Endothelial cell (in vitro differentiated cells): Measurements from ENCODE around the gene PLGRKT. TPM values are rescaled to one million over a fixed set of nuclear protein-coding genes. Genes with fewer than 3 reads are reported as not detected.

Experiments used
- DNase-seq: peaks from one replicate; pipeline ENCODE4 v3.0.0; 2021; ENCODE audit warnings: low spot score
- H3K27ac Mint-ChIP-seq: one replicate; pipeline ENCODE4 v1.8.0; 2021; ENCODE audit warnings: mixed read lengths, inconsistent platforms; ENCODE audit not compliant: unreplicated experiment
- H3K27me3 Mint-ChIP-seq: one replicate; pipeline ENCODE4 v1.8.0; 2021; ENCODE audit warnings: mild to moderate bottlenecking, moderate library complexity, mixed read lengths, inconsistent platforms; ENCODE audit not compliant: unreplicated experiment
- H3K36me3 Mint-ChIP-seq: one replicate; pipeline ENCODE4 v1.8.0; 2021; ENCODE audit warnings: mild to moderate bottlenecking, low read depth, mixed read lengths, inconsistent platforms; ENCODE audit not compliant: unreplicated experiment
- H3K4me1 Mint-ChIP-seq: one replicate; pipeline ENCODE4 v1.8.0; 2021; ENCODE audit warnings: mild to moderate bottlenecking, mixed read lengths, inconsistent platforms; ENCODE audit not compliant: unreplicated experiment
- H3K4me3 Mint-ChIP-seq: one replicate; pipeline ENCODE4 v1.8.0; 2021; ENCODE audit warnings: mild to moderate bottlenecking, mixed read lengths, inconsistent platforms; ENCODE audit not compliant: unreplicated experiment
- H3K9me3 Mint-ChIP-seq: one replicate; pipeline ENCODE4 v1.8.0; 2021; ENCODE audit warnings: mixed read lengths, inconsistent platforms; ENCODE audit not compliant: unreplicated experiment
- CTCF ChIP-seq: fragments of 200-600 bp; sonication (generic); IDR thresholded peaks from one replicate; pipeline ENCODE4 v1.5.0; 2021; ENCODE audit warnings: antibody characterized with exemption; ENCODE audit not compliant: unreplicated experiment
- total RNA-seq: library from RNA; stranded (reverse); fragmentation: NEBNext Ultra II Directional; extraction: Animal tissue kit (Norgen Biotek cat#: 25700); gene quantifications from one replicate; pipeline ENCODE4 v1.2.1, GENCODE V29; 2021; ENCODE audit not compliant: unreplicated experiment

The PLGRKT gene
- total RNA-seq, 1 donor from 2014 or later, result 4.8 TPM

DNA sequence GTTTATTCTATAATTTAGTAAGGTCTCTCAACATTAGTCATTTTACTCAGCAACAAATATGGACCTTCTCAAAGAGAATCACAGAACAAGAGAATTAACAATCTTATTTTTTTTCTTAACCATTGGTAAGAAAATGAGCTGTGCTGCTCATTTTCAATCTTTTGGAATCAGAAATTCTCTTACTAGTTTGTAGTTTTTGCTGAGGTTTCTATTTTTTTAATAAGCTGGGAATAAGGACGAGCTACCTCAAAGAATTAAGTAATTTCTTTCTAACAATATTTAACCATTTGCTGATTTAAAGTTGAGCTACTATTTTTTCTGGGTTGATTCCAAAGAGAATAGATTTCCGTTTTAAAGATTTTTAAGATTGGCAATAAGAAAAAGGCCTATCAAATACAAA, 44.2 kb downstream of the PLGRKT start:
- no peaks in the 10 kb centered on the region for H3K36me3 Mint-ChIP-seq
- peaks cover 9% of the 10 kb centered on the region for H3K4me1 Mint-ChIP-seq
- H3K27me3 Mint-ChIP-seq, result no peaks in the 10 kb centered on the region
- DNase-seq, result no peak
- H3K9me3 Mint-ChIP-seq, result no peaks in the 10 kb centered on the region
- TF ChIP-seq CTCF, result no peak
- no peak overlapping the region for H3K27ac Mint-ChIP-seq
- no peak overlapping the region for H3K4me3 Mint-ChIP-seq

GRCh38 chr9:5392285-5392684, 45.4 kb downstream of the PLGRKT start:
- peaks cover 15% of the 10 kb centered on the region for H3K4me1 Mint-ChIP-seq
- H3K9me3 Mint-ChIP-seq, result no peaks in the 10 kb centered on the region
- no peak overlapping the region for H3K4me3 Mint-ChIP-seq
- TF ChIP-seq CTCF, result no peak
- no peaks in the 10 kb centered on the region for H3K36me3 Mint-ChIP-seq
- no peaks in the 10 kb centered on the region for H3K27me3 Mint-ChIP-seq
- no peak for DNase-seq
- H3K27ac Mint-ChIP-seq, result no peak overlapping the region

GRCh38 chr9:5389109-5389732, 48.5 kb downstream of the PLGRKT start:
- peaks cover 13% of the 10 kb centered on the region for H3K4me1 Mint-ChIP-seq
- TF ChIP-seq CTCF, result no peak
- no peak overlapping the region for H3K27ac Mint-ChIP-seq
- H3K4me3 Mint-ChIP-seq, result no peak overlapping the region
- H3K27me3 Mint-ChIP-seq, result no peaks in the 10 kb centered on the region
- no peaks in the 10 kb centered on the region for H3K9me3 Mint-ChIP-seq
- H3K36me3 Mint-ChIP-seq, result no peaks in the 10 kb centered on the region
- DNase-seq, result no peak

DNA sequence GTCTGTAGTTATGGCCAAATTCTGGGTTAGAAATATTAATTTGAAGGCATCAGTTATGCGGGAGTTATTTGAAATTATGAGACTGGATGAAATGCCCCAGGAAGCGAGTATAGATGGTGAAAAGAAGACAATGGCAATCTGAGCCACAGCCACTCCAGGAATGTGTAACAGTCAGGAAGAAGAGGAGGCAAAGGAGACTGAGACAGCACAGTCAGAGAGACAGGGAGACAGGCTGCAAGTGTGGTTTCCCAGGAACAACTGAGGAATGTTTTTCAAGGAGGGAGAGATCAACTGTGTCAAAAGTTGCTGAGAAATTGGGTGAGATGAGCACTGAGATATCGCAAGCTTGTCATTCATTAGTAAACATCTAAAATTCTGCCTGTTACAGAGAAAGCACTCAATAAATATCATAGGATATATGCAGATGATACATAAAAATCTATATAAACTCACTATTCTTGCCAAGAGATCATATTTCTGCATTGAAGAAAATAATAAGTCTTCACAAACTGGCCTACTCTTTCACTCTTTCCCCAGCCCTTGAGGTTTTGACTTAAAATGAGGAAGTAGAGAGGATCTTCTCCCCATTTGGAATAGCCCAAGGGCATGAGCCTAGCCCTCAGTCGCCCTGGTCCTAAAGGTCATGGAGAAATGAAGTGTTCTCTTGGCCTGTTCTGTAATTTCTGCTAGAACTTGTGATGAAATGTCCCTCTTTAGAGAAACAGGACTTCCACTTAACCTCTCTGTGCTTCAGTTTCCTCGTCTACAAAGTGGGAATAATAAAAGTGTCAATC, 49.5 kb downstream of the PLGRKT start:
- Mint-ChIP-seq H3K4me3 (no peak overlapping the region), H3K4me1 (peaks cover 6% of the 10 kb centered on the region), H3K36me3 (no peaks in the 10 kb centered on the region), H3K27me3 (no peaks in the 10 kb centered on the region), H3K9me3 (no peaks in the 10 kb centered on the region), H3K27ac (no peak overlapping the region)
- DNase-seq, result no peak
- no peak for TF ChIP-seq CTCF

GRCh38 chr9:5384436-5384835, 53.3 kb downstream of the PLGRKT start:
- no peak for TF ChIP-seq CTCF
- peaks cover 14% of the 10 kb centered on the region for H3K4me1 Mint-ChIP-seq

More at GRCh38 chr9:5384436-5384835, 53.3 kb downstream of the PLGRKT start:
- H3K27me3 Mint-ChIP-seq, result peaks cover 3% of the 10 kb centered on the region
- no peaks in the 10 kb centered on the region for H3K9me3 Mint-ChIP-seq
- no peak overlapping the region for H3K4me3 Mint-ChIP-seq
- no peak for DNase-seq
- no peak overlapping the region for H3K27ac Mint-ChIP-seq
- H3K36me3 Mint-ChIP-seq, result peaks cover 4% of the 10 kb centered on the region
